A549 (cell line): ENCODE data around the gene KLF2.

Experiments
- CHD4 ChIP-seq: fragments of 200-600 bp; sonication (generic); IDR thresholded peaks from 2 replicates; pipeline ENCODE4 v1.6.1; 2016; ENCODE audit warnings: antibody characterized with exemption, mild to moderate bottlenecking, borderline replicate concordance
- CTCF ChIP-seq: fragments of >200 bp; sonication (Bioruptor Twin); formaldehyde crosslinking; IDR thresholded peaks from 3 replicates; pipeline ENCODE4 v1.5.1; 2016
- GATA3 ChIP-seq: IDR thresholded peaks from 2 replicates; pipeline ENCODE4 v1.6.1; 2012; ENCODE audit warnings: borderline replicate concordance
- MAX ChIP-seq: IDR thresholded peaks from 2 replicates; pipeline ENCODE4 v1.6.1; 2012
- RAD21 ChIP-seq, 2 experiments: fragments of >200 bp in 1 of 2; sonication (Bioruptor Twin) in 1 of 2; formaldehyde crosslinking in 1 of 2; IDR thresholded peaks in 1 of 2; conservative IDR thresholded peaks in 1 of 2; 2 replicates in 1 of 2; 3 replicates in 1 of 2; pipeline ENCODE4 v1.6.1; 2012 to 2018; ENCODE audit warnings: inconsistent platforms in 1 of 2
- RCOR1 ChIP-seq: fragments of 150-350 bp; IDR thresholded peaks from 2 replicates; pipeline ENCODE4 v1.6.1; 2014; ENCODE audit warnings: antibody characterized with exemption, low read length, low read depth
- SMC3 ChIP-seq: fragments of >200 bp; sonication (Bioruptor Twin); formaldehyde crosslinking; IDR thresholded peaks from 3 replicates; pipeline ENCODE4 v1.6.1; 2018; ENCODE audit warnings: inconsistent platforms
- ZSCAN20 ChIP-seq: fragments of 250-450 bp; sonication (Bioruptor Pico); IDR thresholded peaks from 2 replicates; pipeline ENCODE4 v1.8.0; 2022; ENCODE audit warnings: mild to moderate bottlenecking, moderate library complexity

- no peak for TF ChIP-seq RAD21 (conservative IDR thresholded peaks at IDR 0.05 in 1 of 2, IDR thresholded peaks at IDR 0.05 in 1 of 2)
- no peak for TF ChIP-seq CTCF
- TF ChIP-seq ZSCAN20, result no peak
- no peak for TF ChIP-seq GATA3
- TF ChIP-seq CHD4, result no peak
- TF ChIP-seq MAX, result no peak
- no peak for TF ChIP-seq SMC3
- TF ChIP-seq RCOR1, result no peak
These were observed at the start of gene KLF2 for GRCh38 chr19:16324384-16325160.
